ENCODE measurements around the gene DST. TPM values are rescaled to one million over a fixed set of nuclear protein-coding genes. Genes with fewer than 3 reads are reported as not detected.

DST gene
- total RNA-seq, 1 donor from 2014 or later, result 124 TPM

GRCh38 chr6:56604186-56604585 lies 38.5 kb downstream of the DST start:
- no peak overlapping the region for H3K27ac Mint-ChIP-seq (ENCODE audit: unreplicated experiment)
- H3K4me1 Mint-ChIP-seq, result no peaks in the 10 kb centered on the region
- no peak for TF ChIP-seq CTCF (conservative IDR thresholded peaks at IDR 0.05)
- H3K36me3 Mint-ChIP-seq (ENCODE audit: low read depth), result peaks cover 37% of the 10 kb centered on the region
- H3K4me3 Mint-ChIP-seq, result no peak overlapping the region
- H3K9me3 Mint-ChIP-seq, result peaks cover 7% of the 10 kb centered on the region
- no peaks in the 10 kb centered on the region for H3K27me3 Mint-ChIP-seq (ENCODE audit: low read depth)
- no peak for DNase-seq (ENCODE audit: low read depth, low spot score)

GRCh38 chr6:56601390-56601789 lies 41.3 kb downstream of the DST start:
- Mint-ChIP-seq H3K36me3 (ENCODE audit: low read depth) (peaks cover 31% of the 10 kb centered on the region), H3K9me3 (peaks cover 7% of the 10 kb centered on the region), H3K4me3 (no peak overlapping the region), H3K27me3 (ENCODE audit: low read depth) (no peaks in the 10 kb centered on the region), H3K4me1 (no peaks in the 10 kb centered on the region), H3K27ac (ENCODE audit: unreplicated experiment) (no peak overlapping the region)
- TF ChIP-seq CTCF (conservative IDR thresholded peaks at IDR 0.05), result no peak
- no peak for DNase-seq (ENCODE audit: low read depth, low spot score)

GRCh38 chr6:56595490-56596122 lies 47.1 kb downstream of the DST start:
- Mint-ChIP-seq H3K27ac (ENCODE audit: unreplicated experiment) (no peak overlapping the region), H3K27me3 (ENCODE audit: low read depth) (no peaks in the 10 kb centered on the region), H3K9me3 (no peaks in the 10 kb centered on the region), H3K4me3 (no peak overlapping the region), H3K36me3 (ENCODE audit: low read depth) (peaks cover 12% of the 10 kb centered on the region), H3K4me1 (peaks cover 3% of the 10 kb centered on the region)
- peak; percentile 69 for TF ChIP-seq CTCF (conservative IDR thresholded peaks at IDR 0.05)
- peak; percentile 16 for DNase-seq (ENCODE audit: low read depth, low spot score)

GRCh38 chr6:56594699-56595098 lies 48.0 kb downstream of the DST start:
- no peak for DNase-seq (ENCODE audit: low read depth, low spot score)
- Mint-ChIP-seq H3K9me3 (no peaks in the 10 kb centered on the region), H3K4me3 (no peak overlapping the region), H3K27ac (ENCODE audit: unreplicated experiment) (no peak overlapping the region), H3K36me3 (ENCODE audit: low read depth) (peaks cover 11% of the 10 kb centered on the region), H3K4me1 (peaks cover 4% of the 10 kb centered on the region), H3K27me3 (ENCODE audit: low read depth) (no peaks in the 10 kb centered on the region)
- no peak for TF ChIP-seq CTCF (conservative IDR thresholded peaks at IDR 0.05)

GRCh38 chr6:56593801-56594318 lies 48.8 kb downstream of the DST start:
- Mint-ChIP-seq H3K4me3 (no peak overlapping the region), H3K9me3 (no peaks in the 10 kb centered on the region), H3K27ac (ENCODE audit: unreplicated experiment) (no peak overlapping the region), H3K27me3 (ENCODE audit: low read depth) (no peaks in the 10 kb centered on the region), H3K4me1 (peaks cover 4% of the 10 kb centered on the region), H3K36me3 (ENCODE audit: low read depth) (peaks cover 11% of the 10 kb centered on the region)
- no peak for TF ChIP-seq CTCF (conservative IDR thresholded peaks at IDR 0.05)
- DNase-seq (ENCODE audit: low read depth, low spot score), result no peak
